Mesodermal cell (in vitro differentiated cells): ENCODE data around the gene PPIE.
"Not testable (repeated sequence)": the region's sequence is repeated elsewhere in the genome, so short reads cannot be mapped to it uniquely, and the experiment has no call there.

Experiments
- H3K27ac ChIP-seq: 2 replicates; pipeline ENCODE4 v1.7.0; 2013; ENCODE audit warnings: mild to moderate bottlenecking, low read depth, low read length, moderate library complexity; ENCODE audit not compliant: severe bottlenecking
- H3K36me3 ChIP-seq: 2 replicates; pipeline ENCODE4 v1.7.1; 2013; ENCODE audit warnings: mild to moderate bottlenecking, low read length, moderate library complexity; ENCODE audit not compliant: control insufficient read depth, insufficient read depth
- H3K4me1 ChIP-seq: one replicate; pipeline ENCODE4 v1.7.1; 2013; ENCODE audit warnings: mild to moderate bottlenecking, low read length; ENCODE audit not compliant: insufficient read depth, control insufficient read depth, poor library complexity, severe bottlenecking
- H3K4me3 ChIP-seq: 2 replicates; pipeline ENCODE4 v1.7.0; 2013; ENCODE audit warnings: low read length, control low read depth, mild to moderate bottlenecking; ENCODE audit not compliant: insufficient read depth, poor library complexity, severe bottlenecking; ENCODE audit errors: extremely low read depth
- H3K9me3 ChIP-seq: 2 replicates; pipeline ENCODE4 v1.7.1; 2013; ENCODE audit warnings: mild to moderate bottlenecking, low read length, moderate library complexity; ENCODE audit not compliant: control insufficient read depth
- WGBS, 2 experiments: methylation state at CpG; one replicate each; pipeline ENCODE4 v1.1.5; 2013; ENCODE audit warnings: missing lambda C conversion rate in 2 of 2; ENCODE audit not compliant: insufficient coverage in 2 of 2; 5-methylcytosine and 5-hydroxymethylcytosine counted together

PPIE gene

DNA sequence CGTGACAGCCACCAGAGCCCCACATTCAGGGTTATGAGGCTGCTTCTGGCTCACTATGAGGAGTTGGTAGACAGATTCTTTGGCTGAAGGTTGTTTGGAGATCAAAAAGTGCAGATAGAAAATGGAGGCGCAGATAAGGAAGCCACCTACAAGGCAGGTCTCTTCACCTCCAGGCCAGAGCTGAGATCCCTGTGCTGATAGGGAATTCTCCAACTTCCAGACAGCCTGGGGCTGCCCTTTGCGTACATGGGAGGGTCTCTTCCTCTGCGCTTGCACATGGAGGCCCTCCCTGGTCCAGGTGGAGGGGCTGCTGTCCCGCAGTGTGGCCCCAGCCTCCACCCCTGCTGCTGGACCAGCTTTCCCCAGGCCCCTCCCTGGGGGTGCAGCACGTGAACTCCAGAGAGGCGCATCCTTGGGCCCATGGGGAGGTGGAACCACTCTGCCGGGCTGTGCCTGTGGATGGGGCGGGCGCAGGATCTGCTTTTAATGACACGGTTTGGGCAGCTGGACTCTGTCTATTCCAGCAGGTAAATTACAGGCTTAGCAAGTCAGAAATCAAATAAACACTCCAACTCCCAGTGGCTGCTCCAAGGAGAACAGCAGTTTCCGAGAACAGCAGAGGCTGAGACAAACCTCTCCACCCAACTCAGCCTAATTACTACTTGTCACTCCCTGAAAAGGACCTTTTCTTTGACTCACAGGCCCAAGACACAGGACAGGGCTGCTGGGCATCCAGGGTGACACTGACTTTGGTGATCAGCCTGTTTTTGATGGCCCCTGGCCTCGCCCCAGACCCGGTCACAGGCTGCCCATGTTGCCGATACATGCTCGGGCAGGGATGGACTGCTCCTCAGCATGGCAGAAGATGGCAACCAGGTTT is 20.1 kb downstream of the PPIE start:
- no peak overlapping the region for H3K27ac ChIP-seq
- WGBS, 2 experiments, result 93 to 94% methylated on average over 8 to 14 of the region's 16 CpGs
- H3K36me3 ChIP-seq, result peaks cover 41% of the 10 kb centered on the region

DNA sequence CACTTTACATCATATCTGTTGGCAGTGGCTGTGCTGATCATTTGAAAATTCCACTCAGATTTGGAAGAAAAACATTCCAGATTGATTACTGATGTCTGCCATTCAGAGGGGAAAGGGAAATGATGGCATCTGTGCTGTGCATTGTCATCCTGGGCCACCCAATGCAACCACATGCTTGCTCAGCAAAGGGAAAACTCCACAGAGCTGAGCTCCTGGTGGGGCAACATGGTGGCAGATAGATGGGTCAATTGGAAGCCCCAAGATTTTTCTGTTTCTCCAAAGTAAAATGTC is 20.7 kb downstream of the PPIE start:
- Histone ChIP-seq H3K4me3 (no peak overlapping the region), H3K36me3 (peaks cover 37% of the 10 kb centered on the region), H3K4me1 (no peaks in the 10 kb centered on the region), H3K9me3 (no peaks in the 10 kb centered on the region), H3K27ac (no peak overlapping the region)

More for the DNA sequence above, 20.1 kb downstream of the PPIE start:
- Histone ChIP-seq H3K9me3 (no peaks in the 10 kb centered on the region), H3K4me3 (no peak overlapping the region), H3K4me1 (no peaks in the 10 kb centered on the region)

DNA sequence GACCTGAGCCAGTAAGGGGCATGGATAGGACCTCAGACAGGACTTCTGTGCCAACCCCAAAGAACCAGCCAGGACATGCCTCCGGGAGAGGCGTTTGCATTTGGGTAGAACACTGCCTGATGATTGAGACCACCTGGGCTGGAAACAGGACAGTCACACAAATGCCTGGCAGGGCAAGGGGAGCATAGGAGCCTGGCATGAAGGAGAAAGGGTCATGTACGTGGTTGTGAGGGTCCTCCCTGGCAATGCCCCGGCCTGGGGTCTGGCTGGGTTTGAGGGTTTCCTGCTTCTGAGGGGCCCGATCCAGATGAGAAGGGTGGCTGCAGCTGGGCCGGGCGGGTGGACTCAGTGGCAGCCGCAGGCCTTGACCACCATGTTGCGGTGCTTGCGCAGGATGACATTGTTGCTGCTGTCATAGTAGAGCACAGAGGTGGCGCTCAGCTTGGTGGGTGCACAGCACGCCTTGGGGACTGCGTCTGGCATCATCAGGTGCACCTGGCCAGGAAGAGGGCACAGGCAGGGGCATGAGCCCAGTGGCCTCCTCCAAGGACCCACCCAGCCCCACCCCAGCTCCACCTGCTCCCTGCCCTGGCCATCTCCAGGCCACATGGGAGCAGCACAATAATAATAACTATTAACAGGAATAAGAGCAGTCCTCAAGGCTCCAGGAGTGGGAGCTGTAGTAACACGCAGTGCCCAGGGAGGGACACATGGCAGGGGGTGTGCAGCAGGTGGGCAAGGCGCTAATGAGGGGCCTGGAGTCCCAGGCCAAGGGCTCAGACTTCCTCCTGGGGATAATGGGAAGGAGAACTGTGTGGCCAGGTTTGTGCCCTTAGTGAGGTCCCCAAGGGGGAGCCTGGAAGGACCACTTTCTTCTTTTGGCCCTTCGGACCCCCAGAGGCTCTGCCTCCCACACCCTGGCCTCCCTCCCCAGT is 21.7 kb downstream of the PPIE start:
- Histone ChIP-seq H3K27ac (no peak overlapping the region), H3K9me3 (no peaks in the 10 kb centered on the region), H3K36me3 (peaks cover 27% of the 10 kb centered on the region), H3K4me1 (no peaks in the 10 kb centered on the region), H3K4me3 (no peak overlapping the region)
- 92 to 98% methylated on average over 11 to 16 of the region's 16 CpGs for WGBS, 2 experiments

DNA sequence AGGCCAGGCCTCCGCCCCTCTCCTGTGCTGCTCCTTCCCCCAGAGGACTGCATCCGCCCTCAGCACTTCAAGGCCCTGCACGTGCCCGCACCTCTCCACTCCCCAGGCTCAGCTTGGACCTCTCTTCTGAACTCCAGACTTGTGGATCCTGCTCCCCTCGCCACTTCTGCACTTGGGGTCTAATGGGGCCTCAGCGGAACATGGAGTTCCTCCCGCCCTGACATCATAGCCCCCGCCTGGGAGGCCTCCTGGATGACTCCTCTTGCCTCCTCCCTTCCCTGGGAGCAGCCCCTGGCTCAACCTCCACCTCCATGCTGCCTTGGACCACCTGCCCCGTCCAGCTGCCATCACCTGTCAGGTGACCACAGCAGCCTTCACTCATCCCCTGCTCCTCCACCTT is 22.3 kb downstream of the PPIE start:
- no peaks in the 10 kb centered on the region for H3K4me1 ChIP-seq
- WGBS, 2 experiments, result 89 to 91% methylated on average over 7 to 8 of the region's 9 CpGs
- H3K9me3 ChIP-seq, result no peaks in the 10 kb centered on the region
- H3K36me3 ChIP-seq, result peaks cover 20% of the 10 kb centered on the region
- no peak overlapping the region for H3K4me3 ChIP-seq
- no peak overlapping the region for H3K27ac ChIP-seq

DNA sequence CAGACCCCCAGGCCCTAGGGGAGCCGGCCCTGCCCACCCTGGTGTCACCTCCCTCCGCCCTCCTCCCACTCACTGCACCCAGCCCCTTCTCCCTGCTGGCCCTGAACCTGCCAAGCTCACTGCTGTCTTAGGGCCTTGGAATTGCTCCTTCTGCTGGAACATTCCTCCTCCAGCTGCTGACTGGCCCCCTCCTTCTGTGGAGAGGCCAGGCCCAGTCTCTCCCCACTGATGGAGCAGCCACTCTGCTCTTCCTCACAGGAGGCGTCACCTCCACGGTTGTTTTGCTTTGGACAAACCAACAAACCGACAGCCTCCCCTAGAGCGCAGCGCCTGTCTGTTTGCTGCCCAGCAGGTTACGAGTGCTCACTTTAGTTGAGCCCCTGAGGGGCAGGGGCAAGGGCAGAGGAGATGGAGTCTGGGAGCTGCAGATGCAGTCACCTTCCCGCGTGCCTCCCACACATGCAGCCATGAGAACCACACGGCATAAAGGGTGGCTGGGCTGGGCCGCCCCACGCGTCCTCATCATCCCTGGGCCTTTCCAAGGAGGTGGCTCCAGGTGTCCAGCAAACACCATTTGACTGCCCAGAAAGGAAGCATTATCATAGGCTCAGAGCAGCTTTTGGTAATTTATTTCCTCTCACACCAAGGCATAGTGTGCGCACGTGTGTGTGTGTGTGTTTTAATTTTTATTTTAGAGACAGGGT is 23.0 kb downstream of the PPIE start:
- no peaks in the 10 kb centered on the region for H3K9me3 ChIP-seq
- WGBS, 2 experiments, result 90 to 91% methylated on average over 7 to 14 of the region's 16 CpGs
- H3K4me3 ChIP-seq, result no peak overlapping the region
- H3K4me1 ChIP-seq, result no peaks in the 10 kb centered on the region
- H3K27ac ChIP-seq, result no peak overlapping the region
- H3K36me3 ChIP-seq, result peaks cover 15% of the 10 kb centered on the region

DNA sequence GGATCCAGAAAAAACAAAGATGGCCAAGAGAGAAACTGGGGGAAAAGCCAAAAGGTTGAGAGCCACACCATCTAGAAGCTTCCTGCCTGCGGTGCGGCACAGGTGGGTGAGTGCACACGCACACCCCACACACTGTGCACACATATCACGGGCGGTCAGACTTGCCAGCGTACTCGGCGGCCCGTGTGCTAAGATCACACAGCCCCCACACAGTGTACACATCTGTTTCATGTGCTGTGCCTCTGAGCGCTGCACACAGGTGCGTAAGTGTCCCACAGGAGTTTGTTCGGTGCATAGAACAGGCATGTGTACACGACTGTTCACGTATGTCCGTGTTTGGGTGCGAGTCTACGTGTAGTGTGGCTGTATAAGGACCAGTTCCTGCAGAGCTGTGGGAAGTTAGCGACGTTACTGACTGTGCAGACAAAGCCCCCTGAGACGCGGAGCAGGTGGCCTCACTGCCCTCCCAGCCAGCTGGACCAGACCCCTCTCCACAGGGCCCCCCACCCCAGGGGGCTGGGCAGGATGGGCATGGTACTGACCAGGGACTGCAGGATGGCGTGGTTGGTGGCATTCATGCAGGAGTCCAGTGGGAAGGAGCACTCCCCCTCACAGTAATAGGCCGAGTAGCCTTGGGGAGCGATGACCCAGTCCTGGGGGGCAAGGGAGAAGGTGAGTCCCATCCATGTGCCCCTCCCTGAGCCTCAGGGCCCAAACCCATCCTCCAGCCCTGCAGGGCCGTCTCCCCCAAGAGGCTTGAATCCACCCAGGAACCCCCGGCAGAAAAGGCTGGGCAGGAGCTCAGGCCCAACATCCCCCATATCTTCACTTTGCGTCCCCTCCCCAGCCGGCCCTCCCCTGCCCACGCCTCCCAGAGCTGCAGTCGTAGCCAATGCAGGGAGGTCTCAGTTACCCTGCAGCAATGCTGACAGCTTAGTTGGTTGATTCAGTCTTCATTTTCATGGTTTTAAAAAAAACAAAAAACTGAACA is 24.2 kb downstream of the PPIE start:
- no peaks in the 10 kb centered on the region for H3K9me3 ChIP-seq
- no peak overlapping the region for H3K27ac ChIP-seq
- H3K36me3 ChIP-seq, result peaks cover 4% of the 10 kb centered on the region
- WGBS, 2 experiments, result 95 to 99% methylated on average over 17 to 19 of the region's 30 CpGs
- H3K4me3 ChIP-seq, result no peak overlapping the region
- no peaks in the 10 kb centered on the region for H3K4me1 ChIP-seq

DNA sequence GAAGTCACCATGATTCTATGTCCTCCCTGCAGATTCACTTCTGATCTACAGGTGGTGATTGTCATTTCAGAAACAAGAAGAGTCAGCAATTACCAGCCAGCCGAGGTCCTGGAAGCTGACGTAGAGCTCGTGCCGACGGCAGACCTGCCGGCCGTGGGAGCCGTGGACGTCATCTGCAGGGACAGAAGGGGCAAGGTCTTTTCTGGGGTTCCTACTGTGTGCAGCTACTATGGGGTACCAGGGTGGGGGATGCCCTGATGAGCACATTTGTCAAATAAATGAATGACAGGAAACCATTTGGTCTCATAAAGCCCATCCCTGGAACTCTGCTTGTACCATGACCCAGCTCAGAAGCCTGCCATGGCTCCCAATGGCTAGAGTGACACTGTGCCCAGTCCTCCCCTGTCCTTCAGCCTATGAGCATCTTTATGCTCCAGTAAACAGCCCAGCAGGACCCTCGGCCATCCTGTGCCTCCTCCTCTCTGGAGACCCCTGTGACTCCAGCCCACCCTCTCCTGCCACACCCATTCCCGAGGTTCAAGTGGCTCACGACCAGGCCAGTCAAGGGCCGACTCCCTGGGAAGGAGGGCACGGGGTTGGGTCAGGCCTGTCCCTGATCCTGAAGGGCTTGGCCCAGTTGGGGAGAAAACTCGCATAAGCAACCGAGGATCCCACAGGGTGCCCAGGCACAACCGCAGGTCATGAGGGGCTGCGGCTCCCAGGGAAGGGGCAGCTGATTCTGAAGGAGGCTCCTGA is 25.1 kb downstream of the PPIE start:
- H3K4me1 ChIP-seq, H3K36me3 ChIP-seq, H3K27ac ChIP-seq, H3K4me3 ChIP-seq, H3K9me3 ChIP-seq: not testable (repeated sequence)
- 90% methylated on average over 11 of the region's 18 CpGs; no CpG with 5 or more reads in 1 of the 2 experiments for WGBS, 2 experiments

DNA sequence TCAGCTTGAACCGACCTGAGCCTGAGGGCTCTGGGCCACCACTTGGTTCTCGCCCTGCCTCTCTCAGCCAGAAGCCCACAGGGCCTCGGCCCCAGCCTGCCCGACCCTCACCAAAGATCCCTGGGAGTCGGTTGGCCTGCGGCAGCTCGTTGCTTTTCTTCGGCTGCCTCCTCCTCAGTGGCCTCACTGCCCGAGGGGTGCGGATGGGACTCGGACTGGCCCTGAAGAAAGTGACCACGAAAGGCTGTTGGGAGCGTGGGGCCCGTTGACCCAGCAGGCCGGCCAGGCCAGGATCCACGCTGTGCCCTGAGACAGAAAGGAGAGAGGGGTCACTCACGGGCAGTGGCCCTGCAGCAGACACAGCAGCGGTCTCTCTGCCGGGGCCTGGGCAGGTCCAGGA is 25.8 kb downstream of the PPIE start:
- not testable (repeated sequence) for H3K36me3 ChIP-seq, H3K9me3 ChIP-seq, H3K4me3 ChIP-seq, H3K27ac ChIP-seq, H3K4me1 ChIP-seq
- WGBS, 2 experiments, result 83% methylated on average over 1 of the region's 19 CpGs; no CpG with 5 or more reads in 1 of the 2 experiments

DNA sequence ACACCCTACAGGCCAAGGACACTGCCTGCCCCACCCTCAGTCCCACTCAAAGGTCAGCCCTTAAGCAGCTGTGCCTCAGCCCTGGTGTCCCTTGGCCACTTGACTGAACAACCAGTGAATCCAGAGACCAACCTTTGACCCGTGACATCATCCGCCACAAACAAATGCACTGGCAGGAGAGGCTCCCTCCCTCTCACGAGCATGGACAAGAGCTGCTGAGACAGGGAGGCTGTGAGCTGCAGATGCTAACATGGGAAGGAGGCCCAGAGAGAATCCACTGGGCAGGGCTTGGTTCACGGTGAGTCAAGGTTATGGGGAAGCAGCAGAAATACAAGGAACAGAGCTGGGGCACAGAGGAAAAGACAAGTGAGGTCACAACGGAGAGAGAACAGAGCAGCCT is 27.8 kb downstream of the PPIE start:
- no CpG with 5 or more reads among the region's 5 CpGs for WGBS, 2 experiments
- H3K36me3 ChIP-seq, H3K9me3 ChIP-seq, H3K27ac ChIP-seq, H3K4me3 ChIP-seq, H3K4me1 ChIP-seq: not testable (repeated sequence)
